MM.1S (cell line): Measurements from ENCODE around the gene NDUFAF2.

Experiments
- EZH2 ChIP-seq: fragments of 300-600 bp; sonication (generic); optimal IDR thresholded peaks from 2 replicates; pipeline ENCODE3; 2017; ENCODE audit warnings: low read depth, mild to moderate bottlenecking, antibody characterized with exemption, low read length, mixed read lengths
- TF ChIP-seq, protein P1 (sequence below): fragments of 300-600 bp; sonication (generic); IDR thresholded peaks from 2 replicates; pipeline ENCODE4 v1.5.1; 2016; ENCODE audit warnings: antibody characterized with exemption, low read length, mixed read lengths

DNA sequence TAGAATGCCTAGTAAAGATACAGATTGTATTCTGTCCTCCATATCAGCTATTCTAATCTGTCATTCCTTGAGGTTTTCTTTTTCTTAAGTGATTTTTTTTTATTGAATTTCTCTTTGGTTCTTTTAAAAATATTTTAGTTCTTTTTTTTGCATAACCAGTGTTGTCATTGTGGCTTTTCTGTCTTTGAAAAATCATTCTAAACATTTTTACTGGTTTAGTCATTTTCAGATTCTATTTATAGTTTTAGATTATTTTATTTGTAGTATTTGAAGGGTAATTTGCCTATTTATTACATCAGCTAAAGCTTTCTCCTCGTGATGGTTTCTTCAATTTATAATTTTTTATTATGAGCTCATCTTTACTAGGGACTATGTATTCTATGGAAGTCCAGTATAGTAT is 78.1 kb downstream of the NDUFAF2 start:
- TF ChIP-seq, protein P1, sequence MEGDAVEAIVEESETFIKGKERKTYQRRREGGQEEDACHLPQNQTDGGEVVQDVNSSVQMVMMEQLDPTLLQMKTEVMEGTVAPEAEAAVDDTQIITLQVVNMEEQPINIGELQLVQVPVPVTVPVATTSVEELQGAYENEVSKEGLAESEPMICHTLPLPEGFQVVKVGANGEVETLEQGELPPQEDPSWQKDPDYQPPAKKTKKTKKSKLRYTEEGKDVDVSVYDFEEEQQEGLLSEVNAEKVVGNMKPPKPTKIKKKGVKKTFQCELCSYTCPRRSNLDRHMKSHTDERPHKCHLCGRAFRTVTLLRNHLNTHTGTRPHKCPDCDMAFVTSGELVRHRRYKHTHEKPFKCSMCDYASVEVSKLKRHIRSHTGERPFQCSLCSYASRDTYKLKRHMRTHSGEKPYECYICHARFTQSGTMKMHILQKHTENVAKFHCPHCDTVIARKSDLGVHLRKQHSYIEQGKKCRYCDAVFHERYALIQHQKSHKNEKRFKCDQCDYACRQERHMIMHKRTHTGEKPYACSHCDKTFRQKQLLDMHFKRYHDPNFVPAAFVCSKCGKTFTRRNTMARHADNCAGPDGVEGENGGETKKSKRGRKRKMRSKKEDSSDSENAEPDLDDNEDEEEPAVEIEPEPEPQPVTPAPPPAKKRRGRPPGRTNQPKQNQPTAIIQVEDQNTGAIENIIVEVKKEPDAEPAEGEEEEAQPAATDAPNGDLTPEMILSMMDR = no peak
- no peak for TF ChIP-seq EZH2
